H9 (cell line): ENCODE data around the gene DNTT. TPM values are rescaled to one million over a fixed set of nuclear protein-coding genes. Genes with fewer than 3 reads are reported as not detected.

Source experiments
- DNase-seq: peaks from one replicate; pipeline ENCODE4 v3.0.0-alpha.2; 2017
- H2AFZ ChIP-seq: one replicate; pipeline ENCODE4 v1.6.1; 2013; ENCODE audit warnings: mild to moderate bottlenecking, low read length, control low read depth, moderate library complexity
- H2AK5ac ChIP-seq: 2 replicates; pipeline ENCODE4 v1.6.1; 2013; ENCODE audit warnings: low read length, control low read depth, mixed read lengths; ENCODE audit not compliant: insufficient read length
- H2BK120ac ChIP-seq: one replicate; pipeline ENCODE4 v1.6.1; 2013; ENCODE audit warnings: low read depth, mild to moderate bottlenecking, low read length, control low read depth, inconsistent platforms; ENCODE audit not compliant: poor library complexity, severe bottlenecking
- H2BK12ac ChIP-seq: 2 replicates; pipeline ENCODE4 v1.6.1; 2013; ENCODE audit warnings: low read length, control low read depth, mixed read lengths, low read depth; ENCODE audit not compliant: insufficient read length
- H2BK15ac ChIP-seq: 2 replicates; pipeline ENCODE4 v1.6.1; 2013; ENCODE audit warnings: low read depth, low read length, control low read depth
- H2BK20ac ChIP-seq: one replicate; pipeline ENCODE4 v1.6.1; 2013; ENCODE audit warnings: low read depth, mild to moderate bottlenecking, low read length, control low read depth, inconsistent platforms; ENCODE audit not compliant: poor library complexity, severe bottlenecking
- H2BK5ac ChIP-seq: 2 replicates; pipeline ENCODE4 v1.6.1; 2013; ENCODE audit warnings: low read length, control low read depth, mixed read lengths; ENCODE audit not compliant: insufficient read length
- H3K14ac ChIP-seq: 2 replicates; pipeline ENCODE4 v1.6.1; 2013; ENCODE audit warnings: low read length, control low read depth; ENCODE audit not compliant: insufficient read depth
- H3K18ac ChIP-seq: 2 replicates; pipeline ENCODE4 v1.6.1; 2013; ENCODE audit warnings: low read depth, mild to moderate bottlenecking, mixed read lengths, low read length, control low read depth; ENCODE audit not compliant: insufficient read length
- H3K23ac ChIP-seq: 2 replicates; pipeline ENCODE4 v1.6.1; 2013; ENCODE audit warnings: low read length, control low read depth, mixed read lengths, low read depth; ENCODE audit not compliant: insufficient read length
- H3K23me2 ChIP-seq: 2 replicates; pipeline ENCODE4 v1.6.1; 2013; ENCODE audit warnings: low read depth, mild to moderate bottlenecking, mixed read lengths, low read length, control low read depth; ENCODE audit not compliant: insufficient read length, poor library complexity, severe bottlenecking
- H3K27ac ChIP-seq: 2 replicates; pipeline ENCODE4 v1.5.1; 2013; ENCODE audit warnings: low read length, control low read depth, mixed read lengths, low read depth; ENCODE audit not compliant: insufficient read length
- H3K27me3 ChIP-seq: 2 replicates; pipeline ENCODE4 v1.6.1; 2013; ENCODE audit warnings: low read length, control low read depth, inconsistent platforms; ENCODE audit not compliant: insufficient read depth
- H3K4ac ChIP-seq: 2 replicates; pipeline ENCODE4 v1.6.1; 2013; ENCODE audit warnings: low read depth, mild to moderate bottlenecking, control low read depth, inconsistent platforms, low read length, moderate library complexity
- H3K4me1 ChIP-seq: 2 replicates; pipeline ENCODE4 v1.6.1; 2013; ENCODE audit warnings: low read length, control low read depth, inconsistent platforms; ENCODE audit not compliant: insufficient read depth
- H3K4me2 ChIP-seq: 2 replicates; pipeline ENCODE4 v1.6.1; 2013; ENCODE audit warnings: low read length, control low read depth, mixed read lengths; ENCODE audit not compliant: insufficient read length, insufficient read depth
- H3K56ac ChIP-seq: 2 replicates; pipeline ENCODE4 v1.6.1; 2013; ENCODE audit warnings: low read depth, mild to moderate bottlenecking, mixed read lengths, low read length, control low read depth; ENCODE audit not compliant: insufficient read length
- H3K79me1 ChIP-seq: 2 replicates; pipeline ENCODE4 v1.6.1; 2013; ENCODE audit warnings: low read depth, mild to moderate bottlenecking, moderate library complexity, low read length, control low read depth, inconsistent platforms; ENCODE audit not compliant: insufficient read depth, poor library complexity, severe bottlenecking
- H3K79me2 ChIP-seq: 2 replicates; pipeline ENCODE4 v1.6.1; 2013; ENCODE audit warnings: low read length, control low read depth, inconsistent platforms; ENCODE audit not compliant: insufficient read depth
- H3K9ac ChIP-seq: 2 replicates; pipeline ENCODE4 v1.6.1; 2013; ENCODE audit warnings: low read length, control low read depth, mixed read lengths; ENCODE audit not compliant: insufficient read length; ENCODE audit errors: extremely low read depth
- H3K9me3 ChIP-seq: one replicate; pipeline ENCODE4 v1.6.1; 2013; ENCODE audit warnings: low read depth, low read length, inconsistent platforms; ENCODE audit not compliant: control insufficient read depth
- H3T11ph ChIP-seq: one replicate; pipeline ENCODE4 v1.6.1; 2013; ENCODE audit warnings: mild to moderate bottlenecking, low read length, control low read depth, inconsistent platforms
- H4K20me1 ChIP-seq: one replicate; pipeline ENCODE4 v1.6.1; 2013; ENCODE audit not compliant: control insufficient read depth, insufficient read length, insufficient read depth
- H4K5ac ChIP-seq: 2 replicates; pipeline ENCODE4 v1.6.1; 2013; ENCODE audit warnings: low read depth, mild to moderate bottlenecking, mixed read lengths, low read length, control low read depth; ENCODE audit not compliant: insufficient read length
- H4K8ac ChIP-seq: replicated peaks from 2 replicates; pipeline ENCODE4 v1.6.1; 2013; ENCODE audit warnings: low read length, control low read depth, mixed read lengths, low read depth; ENCODE audit not compliant: insufficient read length
- H4K91ac ChIP-seq: 2 replicates; pipeline ENCODE4 v1.6.1; 2013; ENCODE audit warnings: low read depth, mild to moderate bottlenecking, moderate library complexity, mixed read lengths, low read length, control low read depth; ENCODE audit not compliant: insufficient read length
- H3K27ac Mint-ChIP-seq, 3 experiments: 2 replicates in 2 of 3; 3 replicates in 1 of 3; pipeline ENCODE4 v1.8.0; 2020 to 2021; ENCODE audit warnings: mixed read lengths in 3 of 3, mild to moderate bottlenecking in 1 of 3, moderate library complexity in 1 of 3
- H3K27me3 Mint-ChIP-seq: 2 replicates; pipeline ENCODE4 v1.8.0; 2021; ENCODE audit warnings: low read depth, mild to moderate bottlenecking, moderate library complexity, mixed read lengths
- H3K36me3 Mint-ChIP-seq, 3 experiments: 2 replicates in 2 of 3; 3 replicates in 1 of 3; pipeline ENCODE4 v1.8.0; 2020 to 2021; ENCODE audit warnings: low read depth in 3 of 3, mixed read lengths in 3 of 3; ENCODE audit not compliant: insufficient read depth in 1 of 3
- H3K4me1 Mint-ChIP-seq, 2 experiments: 2 replicates each; pipeline ENCODE4 v1.8.0; 2020; ENCODE audit warnings: mixed read lengths in 2 of 2
- H3K4me3 Mint-ChIP-seq, 2 experiments: 2 replicates in 1 of 2; 3 replicates in 1 of 2; pipeline ENCODE4 v1.8.0; 2020 to 2021; ENCODE audit warnings: mild to moderate bottlenecking in 2 of 2, mixed read lengths in 2 of 2, moderate library complexity in 1 of 2
- H3K9me3 Mint-ChIP-seq, 2 experiments: 2 replicates in 1 of 2; 3 replicates in 1 of 2; pipeline ENCODE4 v1.8.0; 2020; ENCODE audit warnings: mild to moderate bottlenecking in 2 of 2, mixed read lengths in 2 of 2, moderate library complexity in 1 of 2
- WGBS: extraction: QIAGEN DNeasy Blood & Tissue Kit; methylation state at CpG from one replicate; pipeline ENCODE4 v1.1.7; 2013; ENCODE audit warnings: missing lambda C conversion rate, low lambda C conversion rate, mixed read lengths; ENCODE audit not compliant: insufficient read length; ENCODE audit errors: extremely low coverage; 5-methylcytosine and 5-hydroxymethylcytosine counted together
- total RNA-seq: library from RNA; stranded (reverse); gene quantifications from 2 replicates; pipeline ENCODE4 v1.2.1, GENCODE V29; 2021
- TF ChIP-seq, protein P1 (sequence below): fragments of 200-600 bp; sonication (generic); conservative IDR thresholded peaks from 3 replicates; pipeline ENCODE4 v1.8.0; 2021; ENCODE audit warnings: antibody characterized with exemption, mild to moderate bottlenecking

DNTT gene
- total RNA-seq, 1 experiment from 2014 or later: not detected

DNA sequence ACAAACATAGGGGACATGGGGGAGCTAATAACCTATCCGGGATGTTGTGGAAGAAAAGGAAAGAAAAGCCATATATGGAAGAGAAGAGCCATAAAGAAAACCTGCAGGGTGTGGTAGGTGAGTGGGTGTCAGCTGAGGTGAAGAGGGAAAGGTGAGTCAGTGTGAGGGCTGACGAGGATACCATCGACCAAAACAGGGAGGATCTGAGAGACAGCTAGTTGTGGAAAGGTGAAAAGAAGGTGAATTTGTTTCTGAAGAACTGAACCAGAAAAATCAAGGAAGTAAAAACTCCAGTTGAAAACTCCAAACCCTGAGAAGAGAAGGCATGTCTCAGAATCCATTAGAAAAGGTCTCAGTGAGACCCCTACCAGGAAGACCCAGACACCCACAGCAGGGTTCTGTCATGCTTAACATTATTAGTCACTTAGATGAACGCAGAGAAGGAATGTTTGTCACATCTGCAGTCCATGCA lies 37.0 kb upstream of the DNTT start:
- H3K4ac ChIP-seq: no peak overlapping the region
- H3K4me2 ChIP-seq: no peak overlapping the region
- H4K20me1 ChIP-seq: no peaks in the 10 kb centered on the region
- no peak overlapping the region for H3T11ph ChIP-seq
- H3K56ac ChIP-seq: no peak overlapping the region
- no peak overlapping the region for H2AFZ ChIP-seq
- no peak overlapping the region for H2BK20ac ChIP-seq
- H3K9ac ChIP-seq: no peak overlapping the region
- DNase-seq: no peak
- H4K91ac ChIP-seq: no peak overlapping the region
- H3K79me2 ChIP-seq: no peaks in the 10 kb centered on the region
- no peak overlapping the region for H2BK12ac ChIP-seq
- H3K23ac ChIP-seq: no peak overlapping the region
- TF ChIP-seq, protein P1, sequence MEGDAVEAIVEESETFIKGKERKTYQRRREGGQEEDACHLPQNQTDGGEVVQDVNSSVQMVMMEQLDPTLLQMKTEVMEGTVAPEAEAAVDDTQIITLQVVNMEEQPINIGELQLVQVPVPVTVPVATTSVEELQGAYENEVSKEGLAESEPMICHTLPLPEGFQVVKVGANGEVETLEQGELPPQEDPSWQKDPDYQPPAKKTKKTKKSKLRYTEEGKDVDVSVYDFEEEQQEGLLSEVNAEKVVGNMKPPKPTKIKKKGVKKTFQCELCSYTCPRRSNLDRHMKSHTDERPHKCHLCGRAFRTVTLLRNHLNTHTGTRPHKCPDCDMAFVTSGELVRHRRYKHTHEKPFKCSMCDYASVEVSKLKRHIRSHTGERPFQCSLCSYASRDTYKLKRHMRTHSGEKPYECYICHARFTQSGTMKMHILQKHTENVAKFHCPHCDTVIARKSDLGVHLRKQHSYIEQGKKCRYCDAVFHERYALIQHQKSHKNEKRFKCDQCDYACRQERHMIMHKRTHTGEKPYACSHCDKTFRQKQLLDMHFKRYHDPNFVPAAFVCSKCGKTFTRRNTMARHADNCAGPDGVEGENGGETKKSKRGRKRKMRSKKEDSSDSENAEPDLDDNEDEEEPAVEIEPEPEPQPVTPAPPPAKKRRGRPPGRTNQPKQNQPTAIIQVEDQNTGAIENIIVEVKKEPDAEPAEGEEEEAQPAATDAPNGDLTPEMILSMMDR: no peak
- H3K27me3 ChIP-seq: no peaks in the 10 kb centered on the region
- no peaks in the 10 kb centered on the region for H3K9me3 Mint-ChIP-seq
- no peaks in the 10 kb centered on the region for H3K79me1 ChIP-seq
- H4K8ac ChIP-seq: no peak overlapping the region
- H2BK15ac ChIP-seq: no peak overlapping the region
- no peaks in the 10 kb centered on the region for H3K23me2 ChIP-seq
- no peak overlapping the region for H3K14ac ChIP-seq
- no peak overlapping the region for H3K4me3 Mint-ChIP-seq
- H3K27ac ChIP-seq: no peak overlapping the region
- no peak overlapping the region for H2BK5ac ChIP-seq
- 0 out of 7 replicates have a peak overlapping the region, but pooled peaks of 1 of the 3 experiments have one; percentile 3 for H3K27ac Mint-ChIP-seq
- no peaks in the 10 kb centered on the region for H3K4me1 ChIP-seq
- H4K5ac ChIP-seq: no peak overlapping the region
- H3K36me3 Mint-ChIP-seq: no peaks in the 10 kb centered on the region
- no peaks in the 10 kb centered on the region for H3K9me3 ChIP-seq
- H2BK120ac ChIP-seq: no peak overlapping the region
- peaks cover 9 to 12% of the 10 kb centered on the region in 2 experiments for H3K4me1 Mint-ChIP-seq
- no peak overlapping the region for H2AK5ac ChIP-seq
- H3K18ac ChIP-seq: no peak overlapping the region
- H3K27me3 Mint-ChIP-seq: no peaks in the 10 kb centered on the region; the same call in 1 of the 2 replicates
- no CpG with 5 or more reads among the region's 4 CpGs for WGBS
